Anterior cingulate cortex (tissue), 58 donors: Measurements from ENCODE around the gene ALOX5.
"Not testable (repeated sequence)": the region's sequence is repeated elsewhere in the genome, so short reads cannot be mapped to it uniquely, and the experiment has no call there.

Experiments
- DNase-seq, 58 donors: peaks; one replicate each; lab custom pipeline; 2025; lab: John Stamatoyannopoulos, UW

Gene ALOX5

DNA sequence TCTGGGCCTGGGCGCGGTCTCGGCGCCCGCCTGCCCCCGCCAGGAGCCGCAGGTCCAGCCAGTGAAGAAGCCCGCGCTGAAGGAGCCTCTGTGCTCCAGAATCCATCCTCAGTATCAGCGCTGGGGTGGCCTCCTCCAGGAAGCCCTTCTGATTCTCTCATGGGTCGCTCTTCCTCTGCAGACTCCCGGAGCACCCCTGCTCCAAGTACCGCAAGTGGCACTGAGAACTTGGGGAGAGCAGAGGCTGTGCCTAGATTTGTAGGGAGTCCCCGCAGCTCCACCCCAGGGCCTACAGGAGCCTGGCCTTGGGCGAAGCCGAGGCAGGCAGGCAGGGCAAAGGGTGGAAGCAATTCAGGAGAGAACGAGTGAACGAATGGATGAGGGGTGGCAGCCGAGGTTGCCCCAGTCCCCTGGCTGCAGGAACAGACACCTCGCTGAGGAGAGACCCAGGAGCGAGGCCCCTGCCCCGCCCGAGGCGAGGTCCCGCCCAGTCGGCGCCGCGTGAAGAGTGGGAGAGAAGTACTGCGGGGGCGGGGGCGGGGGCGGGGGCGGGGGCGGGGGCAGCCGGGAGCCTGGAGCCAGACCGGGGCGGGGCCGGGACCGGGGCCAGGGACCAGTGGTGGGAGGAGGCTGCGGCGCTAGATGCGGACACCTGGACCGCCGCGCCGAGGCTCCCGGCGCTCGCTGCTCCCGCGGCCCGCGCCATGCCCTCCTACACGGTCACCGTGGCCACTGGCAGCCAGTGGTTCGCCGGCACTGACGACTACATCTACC, at the start of gene ALOX5:
Gene ALOX5, plus strand, starts transcription at position 641 of the 774 bp plus-strand sequence. Its CDS starts 64 bp downstream, at position 705.
- DNase-seq: peak in 11 of 58 donors; percentile 21 to 59 (median 38)

DNA sequence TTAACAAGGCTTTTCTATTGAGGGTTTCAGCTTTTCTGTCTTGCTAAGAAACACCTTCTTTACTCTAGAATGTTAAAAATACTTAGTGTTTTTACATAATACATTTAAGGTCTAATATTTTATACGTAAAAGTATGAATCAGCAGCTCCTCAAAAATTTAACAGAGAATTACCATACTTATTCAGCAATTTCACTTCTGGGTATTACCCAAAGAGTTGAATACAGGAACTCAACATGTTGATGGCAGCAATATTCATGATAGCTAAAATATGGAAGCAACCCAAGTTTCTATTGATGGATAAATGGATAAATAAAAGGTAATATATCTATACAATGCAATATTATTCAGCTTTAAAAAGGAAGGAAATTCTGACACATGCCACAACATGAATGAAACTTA, 48.9 kb upstream of the ALOX5 start:
- DNase-seq: no peak

DNA sequence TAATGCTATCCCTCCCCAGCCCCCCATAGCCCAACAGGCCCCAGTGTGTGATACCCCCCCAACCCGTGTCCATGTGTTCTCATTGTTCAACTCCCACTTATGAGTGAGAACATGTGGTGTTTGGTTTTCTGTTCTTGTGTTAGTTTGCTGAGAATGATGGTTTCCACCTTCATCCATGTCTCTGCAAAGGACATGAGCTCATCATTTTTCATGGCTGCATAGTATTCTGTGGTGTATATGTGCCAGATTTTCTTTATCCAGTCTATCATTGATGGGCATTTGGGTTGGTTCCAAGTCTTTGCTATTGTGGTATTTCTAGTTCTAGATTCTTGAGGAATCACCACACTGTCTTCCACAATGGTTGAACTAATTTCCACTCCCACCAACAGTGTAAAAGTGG, 47.2 kb upstream of the ALOX5 start:
- DNase-seq: not testable (repeated sequence)

DNA sequence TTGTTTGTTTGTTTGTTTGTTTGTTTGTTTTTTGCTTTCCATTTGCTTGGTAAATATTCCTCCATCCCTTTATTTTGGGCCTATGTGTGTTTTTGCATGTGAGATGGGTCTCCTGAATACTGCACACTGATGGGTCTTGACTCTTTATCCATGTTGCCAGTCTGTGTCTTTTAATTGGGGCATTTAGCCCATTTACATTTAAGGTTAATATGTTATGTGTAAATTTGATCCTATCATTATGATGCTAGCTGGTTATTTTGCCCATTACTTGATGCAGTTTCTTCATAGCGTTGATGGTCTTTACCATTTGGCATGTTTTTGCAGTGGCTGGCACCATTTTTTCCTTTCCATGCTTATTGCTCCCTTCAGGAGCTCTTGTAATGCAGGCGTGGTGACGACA, 42.2 kb upstream of the ALOX5 start:
- not testable (repeated sequence) for DNase-seq

DNA sequence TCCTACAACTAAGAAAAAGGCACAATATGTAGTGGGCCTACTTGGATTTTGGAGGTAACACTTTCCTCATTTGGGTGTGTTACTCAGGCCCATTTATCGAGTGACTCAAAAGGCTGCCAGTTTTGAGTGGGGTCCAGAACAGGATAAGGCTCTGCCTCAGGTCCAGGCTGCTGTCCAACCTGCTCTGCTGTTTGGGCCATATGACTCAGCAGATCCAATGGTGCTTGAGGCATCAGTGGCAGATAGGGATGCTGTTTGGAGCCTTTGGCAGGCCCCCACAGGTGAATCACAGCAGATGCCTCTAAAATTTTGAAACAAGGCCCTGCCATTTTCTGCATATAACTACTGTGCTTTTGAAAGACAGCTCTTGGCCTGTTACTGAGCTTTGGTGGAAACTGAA, 34.1 kb upstream of the ALOX5 start:
- no peak for DNase-seq

DNA sequence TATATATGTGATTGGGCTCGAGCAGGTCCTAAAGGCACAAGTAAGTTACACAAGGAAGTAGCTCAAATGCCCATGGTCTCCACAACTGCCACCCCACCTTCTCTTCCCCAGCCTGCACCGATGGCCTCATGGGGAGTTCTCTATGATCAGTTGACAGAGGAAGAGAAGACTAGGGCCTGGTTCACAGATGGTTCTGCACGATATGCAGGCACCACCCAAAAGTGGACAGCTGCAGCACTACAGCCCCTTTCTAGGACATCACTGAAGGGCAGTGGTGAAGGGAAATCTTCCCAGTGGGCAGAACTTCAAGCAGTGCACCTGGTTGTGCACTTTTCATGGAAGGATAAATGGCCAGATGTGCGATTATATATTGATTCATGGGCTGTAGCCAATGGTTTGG, 33.6 kb upstream of the ALOX5 start:
- DNase-seq: not testable (repeated sequence)

DNA sequence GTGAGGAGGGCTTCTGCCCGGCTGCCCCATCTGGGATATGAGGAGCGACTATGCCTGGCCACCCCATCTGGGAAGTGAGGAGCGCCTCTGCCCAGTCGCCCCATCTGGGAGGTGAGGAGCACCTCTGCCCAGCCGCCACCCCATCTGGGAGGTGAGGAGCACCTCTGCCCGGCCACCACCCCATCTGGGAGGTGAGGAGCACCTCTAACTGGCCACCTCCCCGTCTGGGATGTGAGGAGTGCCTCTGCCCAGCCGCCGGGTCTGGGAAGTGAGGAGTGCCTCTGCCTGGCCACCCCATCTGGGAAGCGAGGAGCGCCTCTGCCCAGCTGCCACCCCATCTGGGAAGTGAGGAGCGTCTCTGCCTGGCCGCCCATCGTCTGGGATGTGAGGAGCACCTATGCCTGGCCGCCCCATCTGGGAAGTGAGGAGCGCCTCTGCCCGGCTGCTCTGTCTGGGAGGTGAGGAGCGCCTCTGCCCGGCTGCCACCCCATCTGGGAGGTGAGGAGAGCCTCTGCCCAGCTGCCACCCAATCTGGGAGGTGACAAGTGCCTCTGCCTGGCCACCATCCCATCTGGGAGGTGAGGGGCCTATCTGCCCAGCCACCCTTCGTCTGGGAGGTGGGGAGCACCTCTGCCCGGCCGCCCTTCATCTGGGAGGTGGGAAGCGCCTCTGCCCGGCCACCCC, 27.2 kb upstream of the ALOX5 start:
- DNase-seq: not testable (repeated sequence)

DNA sequence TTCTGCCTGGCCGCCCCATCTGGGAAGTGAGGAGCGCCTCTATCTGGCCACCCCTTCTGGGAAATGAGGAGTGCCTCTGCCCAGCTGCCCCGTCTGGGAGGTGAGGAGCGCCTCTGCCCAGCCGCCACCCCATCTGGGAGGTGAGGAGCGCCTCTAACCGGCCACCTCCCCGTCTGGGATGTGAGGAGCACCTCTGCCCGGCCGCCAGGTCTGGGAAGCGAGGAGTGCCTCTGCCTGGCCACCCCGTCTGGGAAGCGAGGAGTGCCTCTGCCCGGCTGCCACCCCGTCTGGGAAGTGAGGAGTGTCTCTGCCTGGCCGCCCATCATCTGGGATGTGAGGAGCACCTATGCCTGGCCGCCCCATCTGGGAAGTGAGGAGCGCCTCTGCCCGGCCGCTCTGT, 26.6 kb upstream of the ALOX5 start:
- DNase-seq: not testable (repeated sequence)

DNA sequence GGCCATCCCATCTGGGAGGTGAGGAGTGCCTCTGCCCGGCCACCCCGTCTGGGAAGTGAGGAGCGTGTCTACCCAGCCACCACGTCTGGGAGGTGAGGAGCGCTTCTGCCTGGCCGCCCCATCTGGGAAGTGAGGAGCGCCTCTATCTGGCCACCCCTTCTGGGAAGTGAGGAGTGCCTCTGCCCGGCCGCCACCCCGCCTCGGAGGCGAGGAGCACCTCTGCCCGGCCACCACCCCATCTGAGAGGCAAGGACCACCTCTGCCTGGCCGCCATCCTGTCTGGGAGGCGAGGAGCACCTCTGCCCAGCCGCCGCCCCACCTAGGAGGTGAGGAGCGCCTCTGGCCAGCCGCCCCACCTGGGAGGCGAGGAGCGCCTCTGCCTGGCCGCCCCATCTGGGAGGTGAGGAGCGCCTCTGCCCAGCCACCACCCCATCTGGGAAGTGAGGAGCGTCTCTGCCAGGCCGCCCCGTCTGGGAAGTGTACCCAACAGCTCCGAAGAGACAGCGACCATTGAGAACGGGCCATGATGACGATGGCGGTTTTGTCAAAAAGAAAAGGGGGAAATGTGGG, 25.7 kb upstream of the ALOX5 start:
- DNase-seq: not testable (repeated sequence)

DNA sequence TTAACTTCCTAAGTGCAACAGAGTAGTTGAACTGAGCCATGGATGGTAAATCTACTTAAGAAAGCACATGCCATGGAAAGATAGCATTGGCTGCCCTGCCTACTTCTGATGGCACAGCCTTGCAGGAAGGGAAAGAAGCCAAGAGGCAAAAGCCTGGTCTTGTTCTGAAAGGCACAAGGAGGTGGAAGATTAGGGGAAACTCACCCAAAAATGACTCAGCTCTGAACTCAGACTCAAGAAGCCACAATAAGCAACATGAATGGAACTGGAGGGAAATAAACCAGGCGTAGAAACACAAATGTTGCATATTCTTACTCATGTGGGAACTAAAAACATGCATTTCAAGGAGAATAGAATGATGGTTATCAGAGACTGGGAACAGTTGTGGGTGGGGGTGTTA, 20.8 kb upstream of the ALOX5 start:
- DNase-seq: no peak

DNA sequence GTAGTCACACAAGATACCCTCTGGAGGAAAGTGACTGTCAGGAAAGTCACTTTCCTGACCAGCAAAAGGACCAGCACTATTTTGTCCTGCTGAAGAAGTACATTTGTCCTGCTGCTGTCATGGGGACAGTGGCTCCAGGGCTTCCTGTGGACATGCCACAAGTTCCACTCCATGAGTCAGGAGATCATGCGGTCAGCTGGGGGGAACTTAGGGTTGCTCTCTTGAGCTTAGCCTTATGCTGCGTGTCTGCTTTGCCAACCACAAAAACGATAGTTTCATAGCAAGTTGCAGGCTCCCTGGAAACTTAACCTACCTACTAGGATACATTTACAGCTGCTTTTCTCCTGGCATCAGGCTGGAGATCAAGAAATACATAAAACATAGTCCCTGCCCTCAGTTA, 19.8 kb upstream of the ALOX5 start:
- peak in 3 of 58 donors; percentile 25 to 51 (median 28) for DNase-seq

DNA sequence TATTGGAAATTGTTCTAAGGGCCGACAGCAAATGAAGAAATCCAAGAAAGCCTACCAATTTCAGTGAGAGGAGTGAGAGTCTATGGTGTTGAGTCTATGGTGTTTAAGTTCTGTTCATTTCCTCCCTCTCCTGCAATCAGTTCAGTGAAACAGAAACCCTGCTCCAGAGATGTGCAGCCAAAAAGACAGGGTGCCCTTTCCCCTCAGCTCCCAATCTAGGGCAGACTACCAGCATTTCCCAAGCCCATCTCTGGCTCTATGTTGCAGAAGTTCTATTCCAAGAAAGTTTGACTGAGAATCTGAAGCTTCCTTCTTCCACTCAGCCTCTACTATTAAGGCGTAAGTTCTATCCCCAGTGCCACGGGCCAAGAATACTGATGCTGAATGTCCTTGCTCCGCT, 18.5 kb upstream of the ALOX5 start:
- no peak for DNase-seq

DNA sequence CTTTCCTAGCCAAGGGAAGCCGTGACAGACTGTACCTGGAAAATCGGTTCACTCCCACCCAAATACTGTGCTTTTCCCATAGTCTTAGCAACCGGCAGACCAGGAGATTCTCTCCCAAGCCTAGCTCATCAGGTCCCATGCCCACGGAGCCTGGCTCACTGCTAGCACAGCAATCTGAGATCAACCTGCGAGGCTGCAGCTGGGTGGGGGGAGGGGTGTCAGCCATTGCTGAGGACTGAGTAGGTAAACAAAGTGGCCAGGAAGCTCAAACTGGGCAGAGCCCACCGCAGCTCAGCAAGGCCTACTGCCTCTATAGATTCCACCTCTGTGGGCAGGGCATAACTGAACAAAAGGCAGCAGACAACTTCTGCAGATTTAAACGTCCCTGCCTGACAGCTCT, 15.1 kb upstream of the ALOX5 start:
- DNase-seq: not testable (repeated sequence)

DNA sequence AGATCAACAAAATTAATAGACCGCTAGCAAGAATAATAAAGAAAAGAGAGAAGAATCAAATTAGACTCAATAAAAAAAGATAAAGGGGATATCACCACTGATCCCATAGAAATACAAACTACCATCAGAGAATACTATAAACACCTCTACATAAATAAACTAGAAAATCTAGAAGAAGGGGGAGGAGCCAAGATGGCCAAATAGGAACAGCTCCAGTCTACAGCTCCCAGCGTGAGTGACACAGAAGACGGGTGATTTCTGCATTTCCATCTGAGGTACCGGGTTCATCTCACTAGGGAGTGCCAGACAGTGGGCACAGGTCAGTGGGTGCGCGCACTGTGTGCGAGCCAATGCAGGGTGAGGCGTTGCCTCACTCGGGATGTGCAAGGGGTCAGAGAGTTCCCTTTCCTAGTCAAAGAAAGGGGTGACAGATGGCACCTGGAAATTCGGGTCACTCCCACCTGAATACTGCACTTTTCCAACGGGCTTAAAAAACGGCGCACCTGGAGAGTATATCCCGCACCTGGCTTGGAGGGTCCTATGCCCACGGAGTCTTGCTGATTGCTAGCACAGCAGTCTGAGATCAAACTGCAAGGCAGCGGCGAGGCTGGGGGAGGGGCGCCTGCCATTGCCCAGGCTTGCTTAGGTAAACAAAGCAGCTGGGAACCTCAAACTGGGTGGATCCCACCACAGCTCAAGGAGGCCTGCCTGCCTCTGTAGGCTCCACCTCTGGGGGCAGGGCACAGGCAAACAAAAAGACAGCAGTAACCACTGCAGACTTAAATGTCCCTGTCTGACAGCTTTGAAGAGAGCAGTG, 11.8 kb upstream of the ALOX5 start:
- DNase-seq: not testable (repeated sequence)

DNA sequence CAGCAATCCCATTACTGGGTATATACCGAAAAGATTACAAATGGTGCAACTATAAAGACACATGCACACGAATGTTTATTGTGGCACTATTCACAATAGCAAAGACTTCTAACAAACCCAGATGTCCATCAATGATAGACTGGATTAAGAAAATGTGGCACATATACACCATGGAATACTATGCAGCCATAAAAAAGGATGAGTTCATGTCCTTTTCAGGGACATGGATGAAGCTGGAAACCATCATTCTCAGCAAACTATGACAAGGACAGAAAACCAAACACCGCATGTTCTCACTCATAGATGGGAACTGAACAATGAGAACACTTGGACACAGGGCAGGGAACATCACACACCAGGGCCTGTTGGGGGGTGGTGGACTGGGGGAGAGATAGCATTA, 6.4 kb upstream of the ALOX5 start:
- not testable (repeated sequence) for DNase-seq

DNA sequence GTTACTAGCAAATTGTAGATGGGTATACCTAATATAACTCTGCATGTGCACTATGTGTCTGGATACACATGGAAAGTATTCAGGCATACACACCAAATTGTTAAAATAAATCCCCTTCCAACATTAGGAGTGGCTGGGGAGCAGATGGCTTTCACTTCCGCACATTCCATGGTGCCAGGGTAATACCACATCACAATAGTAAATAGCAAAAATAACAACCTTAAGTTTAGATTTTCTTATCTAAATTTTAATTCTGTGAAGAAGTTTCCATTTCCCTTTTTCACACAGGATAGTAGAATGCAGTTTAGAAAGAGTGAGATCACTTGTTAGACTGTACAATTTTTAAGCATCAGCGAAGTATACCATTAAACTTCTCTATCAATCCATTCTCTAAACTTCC, 5.8 kb upstream of the ALOX5 start:
- DNase-seq: no peak

DNA sequence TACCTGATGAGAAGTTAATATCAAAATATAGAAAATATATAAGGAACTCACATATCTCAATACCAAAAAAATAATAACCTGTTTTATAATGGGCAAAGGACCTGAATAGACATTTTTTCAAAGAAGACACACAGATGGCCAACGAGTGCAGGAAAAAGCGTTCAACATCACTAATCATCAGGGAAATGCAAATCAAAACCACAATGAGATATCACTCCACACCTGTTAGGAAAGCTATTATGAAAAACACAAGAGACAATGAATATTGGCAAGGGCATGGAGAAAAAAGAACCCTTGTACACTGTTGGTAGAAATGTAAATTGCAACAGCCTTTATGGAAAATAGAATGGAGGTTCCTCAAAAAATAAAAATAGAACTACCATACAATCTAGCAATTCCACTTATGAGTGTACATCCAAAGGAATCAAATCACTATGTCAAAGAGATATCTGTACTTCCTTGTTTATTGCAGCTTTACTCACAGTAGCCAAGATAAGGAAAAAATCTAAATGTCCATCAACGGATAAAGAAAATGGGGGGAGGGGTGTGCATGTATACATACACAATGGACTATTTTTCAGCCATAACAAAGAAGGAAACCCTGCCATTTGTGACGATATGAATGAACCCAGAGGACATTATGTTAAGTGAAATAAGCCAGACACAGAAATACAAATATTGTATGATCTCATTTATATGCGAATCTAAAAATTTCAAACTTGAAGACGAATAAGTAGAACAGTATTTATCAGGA, 3.6 kb upstream of the ALOX5 start:
- DNase-seq: no peak

DNA sequence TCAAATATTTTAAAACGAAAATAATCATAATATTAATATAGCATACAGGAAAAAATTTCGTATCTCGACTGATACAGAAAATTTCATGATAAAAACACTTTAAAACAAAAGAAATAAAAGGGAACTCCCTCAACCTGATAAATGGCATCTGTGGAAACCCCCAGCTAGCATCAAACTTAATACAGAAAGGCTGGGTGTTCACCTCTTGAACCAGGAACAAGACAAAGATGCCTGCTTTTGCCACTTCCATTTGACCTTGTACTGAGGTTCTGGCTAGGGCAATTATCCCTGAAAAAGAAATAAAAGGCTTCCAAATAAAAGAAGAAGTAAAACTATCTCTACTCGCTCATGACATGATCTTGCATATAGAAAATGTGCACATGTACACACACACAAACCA, 2.5 kb upstream of the ALOX5 start:
- no peak for DNase-seq

DNA sequence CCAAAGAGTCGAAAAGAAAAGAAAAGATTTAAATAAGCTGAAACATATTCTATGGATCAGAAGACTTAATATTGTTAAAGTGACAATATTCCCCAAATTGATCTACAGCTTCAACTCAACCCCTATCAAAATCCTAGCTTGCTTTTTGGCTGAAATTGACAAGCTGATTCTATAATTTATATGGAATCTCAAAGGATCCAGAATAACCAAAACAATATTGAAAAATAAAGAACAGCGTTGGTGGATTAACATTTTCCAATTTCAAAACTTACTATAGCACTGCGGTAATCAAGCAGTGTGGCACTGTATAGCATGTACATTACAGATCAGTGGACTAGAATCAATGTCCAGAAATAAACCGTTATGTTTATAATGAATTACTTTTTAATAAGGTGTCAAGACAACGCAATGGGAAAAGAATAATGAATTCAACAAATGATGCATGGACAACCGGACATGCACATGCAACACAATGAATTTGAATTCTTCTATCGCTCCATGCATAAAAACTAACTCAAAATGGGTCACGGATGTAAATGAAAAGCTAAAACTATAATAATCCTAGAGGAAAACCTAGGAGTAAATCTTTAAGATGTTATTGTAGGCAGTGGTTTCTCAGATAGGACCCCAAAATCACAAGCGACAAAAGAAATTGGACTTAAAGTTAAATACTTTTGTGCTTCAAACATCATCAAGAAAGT, 1.6 kb upstream of the ALOX5 start:
- DNase-seq: no peak
